HG03025 (cell line): ENCODE results near the gene TTC23L.
A peak's percentile ranks its signal among the peaks of the same experiment; 100 is the strongest.

Source experiments
- ATAC-seq: cut with Tn5 transposase; IDR thresholded peaks from one replicate; pipeline ENCODE4 v1.9.1; 2021; ENCODE audit warnings: mild to moderate bottlenecking, moderate library complexity; ENCODE audit not compliant: unreplicated experiment, low FRiP score

Gene TTC23L

GRCh38 chr5:34867660-34868059, 28.7 kb downstream of the TTC23L start:
- no peak for ATAC-seq

DNA sequence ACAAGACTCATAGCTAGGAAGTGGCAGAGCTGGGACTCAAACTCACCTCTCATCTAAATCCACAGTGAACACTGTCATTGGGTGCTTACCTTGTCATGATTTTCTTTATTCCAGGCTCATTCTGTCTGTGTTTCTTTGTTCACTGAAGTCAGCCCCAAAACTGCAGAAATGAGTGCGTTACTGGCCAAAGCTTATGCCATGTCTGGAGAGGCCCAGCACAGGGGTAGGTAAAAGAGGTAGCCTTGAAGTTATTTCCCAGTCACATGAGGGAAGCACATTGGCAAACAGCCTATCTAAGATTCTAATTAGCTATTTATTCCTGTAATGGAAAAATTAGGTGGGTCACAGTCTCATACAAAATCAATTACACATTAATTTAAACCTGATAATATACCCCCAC, 29.8 kb downstream of the TTC23L start:
- no peak for ATAC-seq

- ATAC-seq = no peak
Measured at GRCh38 chr5:34869256-34869655, 30.3 kb downstream of the TTC23L start.

GRCh38 chr5:34870382-34870781, 31.4 kb downstream of the TTC23L start:
- ATAC-seq = no peak

- no peak for ATAC-seq
Measured at GRCh38 chr5:34876275-34876674, 37.3 kb downstream of the TTC23L start.

- ATAC-seq = no peak
Measured at GRCh38 chr5:34881246-34881645, 42.3 kb downstream of the TTC23L start.

- ATAC-seq = no peak
Measured at GRCh38 chr5:34886392-34887119, 47.6 kb downstream of the TTC23L start.

GRCh38 chr5:34889394-34889793, 50.4 kb downstream of the TTC23L start:
- ATAC-seq = no peak

DNA sequence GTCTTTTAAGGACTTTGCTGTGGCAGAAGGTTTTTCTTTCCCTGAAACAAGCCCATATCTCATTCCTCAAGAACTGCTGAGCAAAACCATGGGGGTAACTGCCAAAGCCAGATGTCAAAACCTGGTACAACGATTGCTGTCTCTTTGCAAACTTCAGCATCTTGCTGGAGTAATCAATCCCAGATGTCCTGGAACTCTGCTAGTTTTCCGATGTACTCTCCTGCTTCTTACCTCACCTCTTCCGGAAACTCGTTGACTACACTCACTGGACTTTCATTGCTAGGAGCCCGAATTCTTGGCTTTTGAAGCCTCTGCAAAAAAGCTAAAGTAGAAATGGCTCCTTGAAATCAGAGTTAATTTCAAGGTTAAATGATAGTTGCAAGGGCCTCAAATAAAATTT, 53.0 kb downstream of the TTC23L start:
- no peak for ATAC-seq

DNA sequence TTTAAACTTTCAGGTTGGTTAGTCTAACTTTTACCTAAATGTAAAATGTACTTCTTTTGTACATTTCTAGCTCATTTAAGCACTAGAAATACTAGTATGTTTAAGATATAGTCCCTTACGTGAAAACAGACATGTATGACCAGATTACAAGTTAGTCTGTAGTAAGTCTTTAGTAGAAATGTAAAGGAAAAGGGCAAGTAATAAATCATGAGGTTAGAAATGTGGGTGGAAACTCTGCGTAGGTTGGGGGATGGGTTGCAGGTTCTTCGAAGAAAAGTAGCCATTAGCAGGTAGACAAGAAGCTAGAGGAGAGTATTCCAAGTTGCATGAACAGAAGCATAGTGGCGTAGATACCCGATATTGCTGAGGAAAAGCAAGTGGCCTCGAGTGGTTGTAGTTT, 53.5 kb downstream of the TTC23L start:
- ATAC-seq = no peak

DNA sequence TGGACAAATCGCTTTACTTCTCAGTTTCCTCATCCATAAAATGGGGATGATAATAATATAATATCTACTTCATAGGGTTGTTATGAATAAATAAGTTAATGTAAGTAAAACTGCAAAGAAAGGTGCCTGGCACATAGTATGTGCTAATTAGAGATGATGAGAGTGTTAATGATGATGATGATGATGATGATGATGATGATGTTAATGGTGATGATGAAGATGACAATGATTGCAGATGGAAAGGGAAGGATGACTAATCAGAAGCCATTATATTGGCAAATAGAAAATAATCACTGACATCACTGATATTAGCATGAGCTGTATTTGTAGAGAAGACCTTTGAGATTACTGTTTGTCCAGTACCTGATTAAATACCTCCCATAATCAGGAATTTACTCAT, 55.8 kb downstream of the TTC23L start:
- ATAC-seq = no peak

GRCh38 chr5:34895641-34896419, 56.9 kb downstream of the TTC23L start:
- no peak for ATAC-seq

DNA sequence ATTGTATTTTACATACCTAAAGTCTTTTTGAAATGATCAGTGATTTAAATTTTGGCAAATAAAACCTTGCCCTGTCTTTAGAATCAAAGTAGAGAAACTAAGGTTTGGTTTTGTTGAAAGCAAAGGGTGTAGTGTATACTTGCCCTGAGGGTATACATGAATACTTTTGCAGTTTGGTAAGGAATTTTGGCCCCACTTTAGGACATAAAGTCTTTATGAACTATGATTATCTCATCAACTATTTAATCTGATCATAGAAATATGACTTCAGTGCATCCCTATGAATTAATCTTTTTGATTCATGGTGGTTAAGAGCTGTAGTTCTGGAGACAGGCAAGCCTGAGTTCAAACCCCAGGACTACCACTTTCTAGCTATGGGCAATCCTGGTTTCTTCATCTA, 58.7 kb downstream of the TTC23L start:
- ATAC-seq = no peak

- ATAC-seq = no peak
Measured at GRCh38 chr5:34898258-34898895, 59.4 kb downstream of the TTC23L start.

GRCh38 chr5:34899066-34899465, 60.1 kb downstream of the TTC23L start:
- no peak for ATAC-seq

DNA sequence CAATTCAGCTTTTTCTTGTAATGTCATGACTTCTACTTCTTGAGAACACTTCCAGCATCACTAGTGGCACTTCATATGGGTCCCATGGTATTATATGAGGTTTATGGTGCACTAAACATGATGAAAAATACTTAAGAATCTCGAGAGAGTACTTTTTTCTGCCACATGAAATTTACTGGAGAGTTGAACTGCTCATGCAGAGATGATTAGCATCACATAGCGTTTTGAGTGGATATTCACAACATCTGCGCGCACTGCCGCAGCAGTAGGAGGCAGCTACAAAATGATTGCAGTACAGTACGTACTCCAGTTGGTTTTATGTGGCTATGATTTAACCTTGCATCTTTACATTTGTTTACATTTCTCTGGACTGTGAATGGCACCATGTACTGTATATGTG, 61.7 kb downstream of the TTC23L start:
- no peak for ATAC-seq

GRCh38 chr5:34903260-34903659, 64.3 kb downstream of the TTC23L start:
- no peak for ATAC-seq

GRCh38 chr5:34905564-34905963, 66.6 kb downstream of the TTC23L start:
- ATAC-seq = no peak

DNA sequence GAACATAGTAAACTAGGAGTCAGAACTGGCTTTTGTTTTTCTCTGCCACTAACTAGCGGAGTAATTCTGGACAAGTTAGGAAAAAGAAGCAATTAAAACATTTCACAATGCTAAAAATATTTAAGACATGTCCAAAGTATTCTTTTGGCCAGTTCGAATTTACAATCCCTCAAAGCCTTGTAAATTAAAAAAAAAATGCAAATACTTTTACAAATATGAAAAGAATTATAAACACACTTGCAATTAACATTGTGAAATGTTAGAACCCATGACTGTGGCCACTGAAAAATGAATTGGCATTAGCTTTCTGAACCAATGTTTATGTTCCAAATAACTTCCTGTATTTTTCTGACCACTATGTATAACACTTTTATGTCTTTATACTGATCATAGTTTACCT, 74.1 kb downstream of the TTC23L start:
- ATAC-seq = no peak

DNA sequence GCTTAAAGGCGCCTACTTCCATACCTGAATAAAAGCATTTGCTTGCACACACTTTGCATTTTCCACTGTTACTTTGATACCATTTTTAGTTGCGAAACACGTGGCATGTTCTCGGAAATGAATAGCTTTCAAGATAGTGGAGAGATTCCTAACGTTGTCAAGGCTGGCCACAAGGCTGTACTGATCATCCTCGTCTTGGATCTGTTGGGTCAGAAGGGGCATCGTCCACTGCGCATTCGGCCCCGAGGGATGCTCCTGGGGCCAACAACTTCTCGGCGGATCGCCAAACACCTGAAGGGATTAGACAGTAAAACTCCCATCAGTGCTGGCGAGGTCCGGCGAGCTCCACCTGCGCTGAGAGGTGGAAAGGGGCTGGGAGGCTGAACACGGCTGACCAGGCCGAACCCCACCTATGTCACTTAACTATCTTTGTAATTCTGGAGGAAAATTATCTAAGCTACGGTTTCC, 75.7 kb downstream of the TTC23L start:
- ATAC-seq = peak; percentile 6

- peak; percentile 99 for ATAC-seq
Measured at GRCh38 chr5:34915139-34915855, 76.3 kb downstream of the TTC23L start, which contains the start of the genes BRIX1 and RAD1. Gene BRIX1, plus strand, starts transcription at chr5:34915711. Its CDS starts 28 bp downstream, at chr5:34915739. Gene RAD1, minus strand, starts transcription at chr5:34915504. Its CDS starts 612 bp downstream, at chr5:34914892.
